ENCODE measurements around the gene SELENOO. TPM values are rescaled to one million over a fixed set of nuclear protein-coding genes. Genes with fewer than 3 reads are reported as not detected.

SELENOO gene
- total and polyA plus RNA-seq, 2 donors (not counting 1 experiment from before 2014, with no cell fraction given): 62.1 to 74.6 TPM

DNA sequence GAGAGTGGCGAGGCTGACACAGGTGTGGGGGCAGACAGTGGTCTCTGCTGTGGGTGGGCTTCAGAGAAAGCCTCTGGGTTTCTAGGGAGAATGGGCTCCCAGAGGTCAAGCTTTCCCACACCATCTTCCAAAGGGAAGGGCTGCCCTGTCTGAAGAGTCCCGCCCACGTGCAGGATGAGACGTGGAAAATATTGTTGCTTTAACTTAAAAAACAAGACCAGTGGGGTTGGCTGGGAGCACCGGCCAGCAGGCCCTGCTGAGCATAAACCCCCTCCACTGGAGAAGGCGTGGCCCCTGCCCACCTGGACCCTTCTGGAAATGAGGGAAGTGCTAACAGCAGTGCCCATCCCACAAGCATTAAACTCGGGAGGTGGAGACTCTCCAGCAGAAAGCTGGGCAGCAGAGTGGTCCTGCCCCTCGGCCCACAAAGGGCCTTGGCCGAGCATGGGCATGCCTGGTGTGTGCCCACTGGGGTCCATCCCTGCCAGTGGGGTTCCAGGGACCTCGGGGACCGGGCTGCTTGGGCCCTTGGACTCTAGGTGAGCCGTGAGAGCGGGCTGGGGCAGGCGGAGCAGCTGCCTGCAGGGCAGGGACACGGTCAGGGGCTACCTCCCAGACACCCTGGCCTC is 15.4 kb downstream of the SELENOO start:
- H3K4me2 ChIP-seq (replicated peaks; ENCODE audit: low read depth, low read length, poor library complexity, severe bottlenecking): no peak overlapping the region
- H3K4me1 Mint-ChIP-seq: peaks cover 4% of the 10 kb centered on the region
- H3K27ac ChIP-seq (ENCODE audit: low read length in 2 of 2): no peak overlapping the region
- ATAC-seq (ENCODE audit: low read depth) (no peak), DNase-seq (no peak)
- no peaks in the 10 kb centered on the region for H3K9me3 Mint-ChIP-seq (ENCODE audit: insufficient read depth)
- TF ChIP-seq EZH2 (IDR thresholded peaks at IDR 0.05; ENCODE audit: borderline replicate concordance, insufficient read depth, low read depth, low read length, poor library complexity, severe bottlenecking): no peak
- TF ChIP-seq, protein P1, sequence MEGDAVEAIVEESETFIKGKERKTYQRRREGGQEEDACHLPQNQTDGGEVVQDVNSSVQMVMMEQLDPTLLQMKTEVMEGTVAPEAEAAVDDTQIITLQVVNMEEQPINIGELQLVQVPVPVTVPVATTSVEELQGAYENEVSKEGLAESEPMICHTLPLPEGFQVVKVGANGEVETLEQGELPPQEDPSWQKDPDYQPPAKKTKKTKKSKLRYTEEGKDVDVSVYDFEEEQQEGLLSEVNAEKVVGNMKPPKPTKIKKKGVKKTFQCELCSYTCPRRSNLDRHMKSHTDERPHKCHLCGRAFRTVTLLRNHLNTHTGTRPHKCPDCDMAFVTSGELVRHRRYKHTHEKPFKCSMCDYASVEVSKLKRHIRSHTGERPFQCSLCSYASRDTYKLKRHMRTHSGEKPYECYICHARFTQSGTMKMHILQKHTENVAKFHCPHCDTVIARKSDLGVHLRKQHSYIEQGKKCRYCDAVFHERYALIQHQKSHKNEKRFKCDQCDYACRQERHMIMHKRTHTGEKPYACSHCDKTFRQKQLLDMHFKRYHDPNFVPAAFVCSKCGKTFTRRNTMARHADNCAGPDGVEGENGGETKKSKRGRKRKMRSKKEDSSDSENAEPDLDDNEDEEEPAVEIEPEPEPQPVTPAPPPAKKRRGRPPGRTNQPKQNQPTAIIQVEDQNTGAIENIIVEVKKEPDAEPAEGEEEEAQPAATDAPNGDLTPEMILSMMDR (IDR thresholded peaks at IDR 0.05): no peak
- POLR2A ChIA-PET: no interaction called here
- H4K20me1 ChIP-seq (ENCODE audit: control insufficient read depth, insufficient read depth, low read length, poor library complexity, severe bottlenecking): peaks cover 39% of the 10 kb centered on the region
- no peaks in the 10 kb centered on the region for H3K9me3 ChIP-seq (ENCODE audit: control extremely low read depth in 1 of 3, control insufficient read depth in 2 of 3, insufficient read depth in 1 of 3, low read length in 2 of 3)
- H3K4me3 Mint-ChIP-seq: no peak overlapping the region
- no peak overlapping the region for H2AFZ ChIP-seq (ENCODE audit: insufficient read depth, low read depth, low read length, poor library complexity, severe bottlenecking)
- no peaks in the 10 kb centered on the region for H3K4me1 ChIP-seq (ENCODE audit: control insufficient read depth in 2 of 2, insufficient read depth in 2 of 2, low read length in 2 of 2)
- no peak overlapping the region for H3K4me3 ChIP-seq (ENCODE audit: control extremely low read depth in 1 of 5, extremely low read depth in 1 of 5, insufficient read depth in 1 of 5, low read depth in 2 of 5, low read length in 4 of 5)
- no peaks in the 10 kb centered on the region for H3K27me3 Mint-ChIP-seq
- peaks cover 15% of the 10 kb centered on the region for H3K79me2 ChIP-seq (ENCODE audit: control insufficient read depth, insufficient read depth, low read length)
- WGBS (ENCODE audit: insufficient coverage): 93% methylated on average over 11 of the region's 15 CpGs
- peaks cover 0 to 71% of the 10 kb centered on the region in 2 experiments for H3K36me3 ChIP-seq (replicated peaks in 1 of 2; ENCODE audit: control extremely low read depth in 1 of 2, control insufficient read depth in 1 of 2, extremely low read depth in 1 of 2, insufficient read depth in 2 of 2, low read length in 1 of 2)
- no peak overlapping the region for H3K9ac ChIP-seq (ENCODE audit: low read length)
- intact Hi-C loops (cut with micrococcal nuclease): no loop called here
- CTCF ChIA-PET: interaction anchor here (0.8 to 6.4 kb wide), 2 partner anchors 68 to 158 kb away, joined by 3 to 57 read pairs; partner anchors contain the start of gene TTLL8
- no peaks in the 10 kb centered on the region for H3K27me3 ChIP-seq (replicated peaks in 1 of 4; ENCODE audit: control extremely low read depth in 1 of 4, control insufficient read depth in 3 of 4, insufficient read depth in 4 of 4, low read length in 3 of 4)
- H3K27ac Mint-ChIP-seq: no peak overlapping the region

DNA sequence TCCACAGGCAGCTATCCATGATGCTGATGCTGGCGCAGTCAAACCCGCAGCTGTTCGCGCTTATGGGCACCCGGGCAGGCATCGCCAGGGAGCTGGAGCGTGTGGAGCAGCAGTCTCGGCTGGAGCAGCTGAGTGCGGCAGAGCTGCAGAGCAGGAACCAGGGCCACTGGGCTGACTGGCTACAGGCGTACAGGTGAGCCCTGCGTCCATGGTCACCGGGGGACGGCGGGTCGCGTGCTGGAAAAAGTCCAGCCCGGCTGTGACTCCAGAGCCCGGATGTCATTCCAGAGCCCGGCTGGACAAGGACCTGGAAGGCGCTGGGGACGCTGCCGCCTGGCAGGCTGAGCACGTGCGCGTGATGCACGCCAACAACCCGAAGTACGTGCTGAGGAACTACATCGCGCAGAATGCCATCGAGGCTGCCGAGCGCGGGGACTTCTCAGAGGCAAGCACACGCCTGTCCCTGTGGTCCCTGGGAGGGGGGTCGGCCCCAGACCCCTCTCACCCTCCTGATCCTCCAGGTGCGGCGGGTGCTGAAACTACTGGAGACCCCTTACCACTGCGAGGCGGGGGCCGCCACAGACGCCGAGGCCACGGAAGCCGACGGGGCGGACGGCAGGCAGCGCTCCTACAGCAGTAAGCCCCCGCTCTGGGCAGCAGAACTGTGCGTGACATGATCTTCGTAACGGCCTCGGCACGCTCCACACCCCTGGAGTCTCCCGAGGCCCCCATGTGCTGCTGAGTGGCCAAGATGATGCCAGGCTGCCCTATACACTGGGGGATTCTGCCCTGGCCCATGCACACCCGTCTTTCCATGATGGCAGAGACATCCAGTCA is 16.1 kb downstream of the SELENOO start:
- no peaks in the 10 kb centered on the region for H3K4me1 ChIP-seq (ENCODE audit: control insufficient read depth in 2 of 2, insufficient read depth in 2 of 2, low read length in 2 of 2)
- H3K4me3 ChIP-seq (ENCODE audit: control extremely low read depth in 1 of 5, extremely low read depth in 1 of 5, insufficient read depth in 1 of 5, low read depth in 2 of 5, low read length in 4 of 5): no peak overlapping the region
- no peak overlapping the region for H3K27ac ChIP-seq (ENCODE audit: low read length in 2 of 2)
- peaks cover 12% of the 10 kb centered on the region for H3K79me2 ChIP-seq (ENCODE audit: control insufficient read depth, insufficient read depth, low read length)
- intact Hi-C loops (cut with micrococcal nuclease): no loop called here
- ATAC-seq (ENCODE audit: low read depth) (no peak), DNase-seq (no peak)
- ChIA-PET POLR2A (no interaction called here), CTCF (no interaction called here)
- Mint-ChIP-seq H3K4me3 (no peak overlapping the region), H3K4me1 (peaks cover 4% of the 10 kb centered on the region), H3K9me3 (ENCODE audit: insufficient read depth) (no peaks in the 10 kb centered on the region), H3K27me3 (no peaks in the 10 kb centered on the region), H3K27ac (peak overlapping the region; percentile 50)
- H4K20me1 ChIP-seq (ENCODE audit: control insufficient read depth, insufficient read depth, low read length, poor library complexity, severe bottlenecking): peaks cover 34% of the 10 kb centered on the region
- no peak overlapping the region for H3K9ac ChIP-seq (ENCODE audit: low read length)
- no peak overlapping the region for H3K4me2 ChIP-seq (replicated peaks; ENCODE audit: low read depth, low read length, poor library complexity, severe bottlenecking)
- TF ChIP-seq, protein P1 (IDR thresholded peaks at IDR 0.05): no peak
- TF ChIP-seq EZH2 (IDR thresholded peaks at IDR 0.05; ENCODE audit: borderline replicate concordance, insufficient read depth, low read depth, low read length, poor library complexity, severe bottlenecking): no peak
- 98% methylated on average over 57 of the region's 57 CpGs for WGBS (ENCODE audit: insufficient coverage)
- H3K27me3 ChIP-seq (replicated peaks in 1 of 4; ENCODE audit: control extremely low read depth in 1 of 4, control insufficient read depth in 3 of 4, insufficient read depth in 4 of 4, low read length in 3 of 4): no peaks in the 10 kb centered on the region
- H3K36me3 ChIP-seq (replicated peaks in 1 of 2; ENCODE audit: control extremely low read depth in 1 of 2, control insufficient read depth in 1 of 2, extremely low read depth in 1 of 2, insufficient read depth in 2 of 2, low read length in 1 of 2): peaks cover 0 to 75% of the 10 kb centered on the region in 2 experiments
- H2AFZ ChIP-seq (ENCODE audit: insufficient read depth, low read depth, low read length, poor library complexity, severe bottlenecking): no peak overlapping the region
- no peaks in the 10 kb centered on the region for H3K9me3 ChIP-seq (ENCODE audit: control extremely low read depth in 1 of 3, control insufficient read depth in 2 of 3, insufficient read depth in 1 of 3, low read length in 2 of 3)
